HG03432 (cell line): ENCODE results near the gene KPNA4.
"Not testable (repeated sequence)": the region's sequence is repeated elsewhere in the genome, so short reads cannot be mapped to it uniquely, and the experiment has no call there.

Source experiments
- ATAC-seq: cut with Tn5 transposase; IDR thresholded peaks from one replicate; pipeline ENCODE4 v1.9.1; 2021; ENCODE audit warnings: mild to moderate bottlenecking, moderate library complexity; ENCODE audit not compliant: unreplicated experiment

KPNA4 gene

DNA sequence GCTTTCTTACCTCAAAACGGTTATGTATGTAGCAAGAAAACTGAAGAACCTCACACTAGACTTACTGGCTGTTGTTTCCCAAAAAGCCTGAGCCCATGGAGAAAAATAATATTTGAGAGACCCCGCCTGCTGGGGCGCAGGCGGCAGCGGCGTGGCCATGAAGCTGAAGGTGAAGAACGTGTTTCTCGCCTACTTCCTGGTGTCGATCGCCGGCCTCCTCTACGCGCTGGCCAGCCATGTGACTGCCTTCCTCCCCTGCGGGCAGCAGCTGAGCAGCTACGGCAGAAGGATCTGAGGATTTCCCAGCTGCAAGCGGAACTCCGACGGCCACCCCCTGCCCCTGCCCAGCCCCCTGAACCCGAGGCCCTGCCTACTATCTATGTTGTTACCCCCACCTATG is 113.1 kb downstream of the KPNA4 start:
- not testable (repeated sequence) for ATAC-seq

DNA sequence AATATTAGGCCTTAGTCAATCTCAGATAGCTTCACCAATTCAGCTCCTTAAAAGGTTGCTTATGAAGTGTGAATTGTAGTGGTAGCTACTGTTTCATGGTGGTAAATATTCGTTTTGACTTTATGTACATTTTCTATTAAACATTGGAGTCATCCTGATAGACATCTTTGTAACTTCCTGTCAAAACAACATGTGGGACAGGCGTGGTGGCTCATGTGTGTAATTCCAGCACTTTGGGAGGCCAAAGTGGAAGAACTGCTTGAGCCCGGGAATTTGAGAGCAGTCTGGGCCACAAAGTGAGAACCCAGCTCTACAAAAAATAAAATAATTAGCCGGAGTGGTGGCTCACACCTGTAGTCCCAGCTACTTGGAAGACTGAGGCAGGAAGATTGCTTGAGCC is 113.8 kb downstream of the KPNA4 start:
- ATAC-seq, result no peak

DNA sequence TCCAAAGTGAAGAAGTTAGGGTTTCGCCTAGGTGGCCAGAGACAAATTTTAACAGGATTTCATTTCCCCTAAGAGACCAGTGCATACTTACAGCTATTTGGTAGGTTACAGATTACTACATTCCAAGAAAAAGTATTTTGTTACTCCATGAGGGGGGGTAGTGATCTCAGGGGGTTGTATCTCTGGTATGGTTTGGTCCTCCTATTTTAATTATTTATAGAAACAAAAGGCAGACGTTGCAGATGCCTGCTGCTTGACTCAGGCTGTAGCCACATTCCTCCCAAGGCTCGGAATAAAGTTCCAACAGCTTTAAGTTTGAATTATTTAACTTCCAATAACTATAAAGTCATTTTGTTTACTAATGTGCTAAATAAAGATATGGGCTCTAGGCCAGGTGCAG is 114.5 kb downstream of the KPNA4 start:
- ATAC-seq, result no peak

DNA sequence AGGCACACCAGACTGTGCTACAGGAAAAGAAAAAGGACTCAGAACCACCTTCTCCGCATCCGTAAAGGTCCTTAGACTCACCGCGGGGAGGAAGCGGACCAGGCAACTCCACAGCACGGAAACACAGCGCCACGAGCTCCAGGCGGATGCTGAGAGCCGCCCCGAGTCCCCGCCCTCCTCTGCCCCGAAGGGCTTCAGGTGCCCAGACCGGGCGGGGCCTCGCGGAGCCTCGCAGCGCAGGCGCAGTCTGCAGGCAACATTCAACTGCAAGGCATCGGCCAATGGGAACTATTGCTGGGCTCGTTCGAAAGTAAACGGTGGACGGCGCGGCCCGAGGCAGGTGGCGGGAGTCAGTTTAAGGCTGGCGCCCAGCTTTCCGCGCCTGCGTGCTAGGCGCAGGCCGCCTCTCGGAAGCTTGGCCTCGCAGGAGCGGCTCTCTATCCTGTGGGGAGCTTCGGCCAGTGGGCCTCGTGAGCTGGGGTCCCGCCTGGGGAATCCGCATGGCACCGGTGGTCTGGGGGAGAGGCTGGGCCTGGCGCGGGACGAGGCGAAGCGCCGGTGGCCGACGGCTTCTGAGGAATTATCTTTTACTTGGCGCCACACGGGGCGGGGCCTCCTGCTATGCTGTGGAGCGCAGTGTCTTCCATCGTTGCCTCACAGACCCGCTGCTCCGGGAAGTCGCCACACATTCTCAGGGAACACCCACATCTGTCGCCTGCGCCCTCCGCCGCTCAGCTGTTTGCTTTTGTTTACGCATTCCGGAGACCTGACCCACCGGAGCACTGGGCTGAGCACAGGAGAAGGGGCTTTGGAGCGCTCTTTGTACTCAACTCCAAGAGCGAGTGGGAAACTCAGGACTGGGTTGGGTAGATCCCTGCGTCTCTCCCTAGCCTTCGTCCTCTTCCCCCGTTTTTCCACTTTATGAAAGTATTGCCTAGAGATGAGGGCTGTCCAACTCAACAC is 115.5 kb downstream of the KPNA4 start, which contains the start of gene TRIM59:
TRIM59 (minus strand) TSS at position 151 of the 963 bp plus-strand sequence. CDS start 10,603 bp downstream, outside the sequence.
- peak; percentile 94 for ATAC-seq

DNA sequence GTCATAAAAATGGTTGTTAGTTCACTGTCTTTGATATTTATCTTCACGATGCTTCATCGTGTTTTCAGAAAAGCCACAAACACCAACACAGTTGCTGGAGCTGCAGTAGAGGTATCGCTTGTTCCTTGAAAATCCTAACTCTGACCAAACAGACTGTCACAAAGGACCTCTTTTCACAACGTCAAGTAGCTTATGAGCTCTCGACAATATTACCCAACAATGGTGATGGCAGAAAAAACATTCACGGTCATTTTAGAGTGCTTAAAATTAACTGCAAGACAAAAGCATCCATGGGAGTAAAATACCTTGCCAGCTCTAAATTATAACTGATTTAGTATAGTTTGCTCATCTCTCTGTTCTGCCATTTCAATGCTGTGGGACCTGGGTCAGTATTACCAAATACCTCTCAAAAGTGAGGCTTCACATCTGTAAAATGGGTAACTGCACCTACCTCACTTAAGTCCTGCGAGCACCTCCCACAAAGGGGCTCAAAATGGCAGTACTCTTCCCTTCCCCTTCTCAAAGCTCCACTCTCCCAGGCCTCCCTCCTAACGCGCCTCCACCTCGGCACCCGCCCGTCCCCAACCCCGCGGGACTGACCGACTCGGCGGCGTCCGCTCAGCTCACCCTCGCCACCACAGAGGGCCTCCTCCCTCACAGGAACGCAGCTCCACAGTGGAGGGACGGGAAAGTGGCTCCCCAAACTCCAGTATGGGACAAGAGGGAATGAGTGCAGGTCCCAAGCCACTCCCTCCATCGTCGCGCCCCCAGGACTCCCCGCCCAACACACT is 116.3 kb downstream of the KPNA4 start:
- ATAC-seq, result peak; percentile 39

DNA sequence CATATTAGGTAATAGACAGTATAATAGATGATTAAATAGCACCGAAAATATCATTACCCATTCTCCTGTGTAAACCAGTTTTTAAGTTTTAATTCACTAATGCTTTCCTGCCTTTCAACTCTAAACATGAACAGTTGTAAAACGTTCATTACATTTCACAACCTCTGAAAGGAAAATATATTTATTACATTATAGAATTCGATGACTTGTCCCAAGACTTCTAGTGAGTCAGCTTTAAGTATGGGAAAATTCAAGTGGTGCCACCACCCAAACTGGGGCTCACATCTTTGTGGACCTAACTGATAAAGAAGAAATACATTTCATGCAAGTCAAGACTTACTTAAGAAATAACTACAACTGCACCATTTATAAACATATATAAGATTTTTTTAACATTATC is 117.8 kb downstream of the KPNA4 start:
- no peak for ATAC-seq

DNA sequence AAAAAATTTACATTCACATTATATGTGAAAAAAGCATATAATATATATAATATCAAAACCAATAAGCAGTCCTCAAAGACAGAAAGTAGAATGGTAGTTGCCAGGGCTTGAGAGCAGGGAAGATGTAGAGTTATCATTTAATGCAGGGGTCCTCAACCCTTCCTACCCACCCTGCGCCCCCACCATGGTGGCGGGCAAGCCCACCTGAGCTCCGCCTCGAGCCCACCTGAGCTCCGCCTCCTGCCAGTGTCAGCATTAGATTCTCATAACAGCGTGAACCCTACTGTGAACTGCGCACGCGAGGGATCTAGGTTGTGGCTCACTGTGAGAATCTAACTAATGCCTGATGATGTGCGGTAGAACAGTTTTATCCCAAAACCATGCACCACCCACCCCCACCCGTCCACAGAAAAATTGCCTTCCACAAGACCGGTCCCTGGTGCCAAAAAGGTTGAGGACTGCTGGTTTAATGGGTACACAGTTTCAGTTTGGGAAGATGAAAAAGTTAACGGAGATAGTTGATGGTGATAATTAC is 118.8 kb downstream of the KPNA4 start:
- ATAC-seq, result no peak

DNA sequence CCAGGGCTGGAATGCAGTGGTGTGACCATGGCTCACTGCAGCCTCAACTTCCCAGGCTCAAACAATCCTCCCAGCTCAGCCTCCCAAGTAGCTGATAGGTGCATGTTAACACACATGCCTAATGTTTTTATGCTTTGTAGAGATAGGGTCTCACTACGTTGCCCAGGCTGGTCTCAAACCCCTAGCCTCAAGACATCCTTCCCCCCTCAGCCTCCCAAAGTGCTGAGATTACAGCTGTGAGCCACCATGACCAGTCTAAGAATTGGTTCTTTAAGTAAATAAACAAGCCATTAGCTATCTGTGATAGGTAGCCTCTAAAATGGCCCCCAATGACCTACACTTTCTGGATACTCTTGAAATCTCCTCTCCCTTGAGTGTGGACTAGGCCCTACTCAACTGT is 119.5 kb downstream of the KPNA4 start:
- ATAC-seq, result no peak
